Activated B cell treated with CpG ODN at 0.5 μM for 24 hours (primary cell): ENCODE results near the gene PER2. TPM values are rescaled to one million over a fixed set of nuclear protein-coding genes. Genes with fewer than 3 reads are reported as not detected.

Source experiments
- ATAC-seq: fragments of 200-7000 bp; cut with Tn5 transposase; one replicate; pipeline ENCODE4 v1.10.0; 2021; ENCODE audit warnings: low read depth, mild to moderate bottlenecking, moderate library complexity
- CTCF ChIA-PET: fragments of 350-600 bp; sonication (Branson Sonifier 250); formaldehyde crosslinking; loops from one replicate; lab custom pipeline; 2021; ENCODE audit warnings: antibody characterized with exemption; lab: Charles Lee
- POLR2A ChIA-PET: fragments of 350-600 bp; sonication (Branson Sonifier 250); formaldehyde crosslinking; loops from one replicate; lab custom pipeline; 2021; ENCODE audit warnings: antibody characterized with exemption; lab: Charles Lee
- DNase-seq: peaks from one replicate; pipeline ENCODE4 v3.0.0; 2022
- H3K27ac Mint-ChIP-seq: one replicate; pipeline ENCODE4 v1.8.0; 2020; ENCODE audit warnings: mixed read lengths
- H3K27me3 Mint-ChIP-seq: one replicate; pipeline ENCODE4 v1.8.0; 2021; ENCODE audit warnings: mixed read lengths
- H3K36me3 Mint-ChIP-seq: one replicate; pipeline ENCODE4 v1.8.0; 2021; ENCODE audit warnings: low read depth, mixed read lengths
- H3K4me1 Mint-ChIP-seq: one replicate; pipeline ENCODE4 v1.8.0; 2021; ENCODE audit warnings: mixed read lengths
- H3K4me3 Mint-ChIP-seq: one replicate; pipeline ENCODE4 v1.8.0; 2020; ENCODE audit warnings: mild to moderate bottlenecking, mixed read lengths
- H3K9me3 Mint-ChIP-seq: one replicate; pipeline ENCODE4 v1.8.0; 2020; ENCODE audit warnings: mixed read lengths
- intact Hi-C: fragments of 100-400 bp; cut with micrococcal nuclease; formaldehyde crosslinking; loops from one replicate; pipeline ENCODE4 v1.15.1; 2024
- total RNA-seq: library from RNA; stranded (reverse); gene quantifications from 2 replicates; pipeline ENCODE4 v1.2.3, GENCODE V29; 2022
- TF ChIP-seq, protein P1 (sequence below): fragments of 200-600 bp; IDR thresholded peaks from one replicate; pipeline ENCODE4 v1.8.0; 2022; ENCODE audit warnings: antibody characterized with exemption, mild to moderate bottlenecking

The PER2 gene
- total RNA-seq, 1 donor from 2014 or later, result 16.6 TPM

DNA sequence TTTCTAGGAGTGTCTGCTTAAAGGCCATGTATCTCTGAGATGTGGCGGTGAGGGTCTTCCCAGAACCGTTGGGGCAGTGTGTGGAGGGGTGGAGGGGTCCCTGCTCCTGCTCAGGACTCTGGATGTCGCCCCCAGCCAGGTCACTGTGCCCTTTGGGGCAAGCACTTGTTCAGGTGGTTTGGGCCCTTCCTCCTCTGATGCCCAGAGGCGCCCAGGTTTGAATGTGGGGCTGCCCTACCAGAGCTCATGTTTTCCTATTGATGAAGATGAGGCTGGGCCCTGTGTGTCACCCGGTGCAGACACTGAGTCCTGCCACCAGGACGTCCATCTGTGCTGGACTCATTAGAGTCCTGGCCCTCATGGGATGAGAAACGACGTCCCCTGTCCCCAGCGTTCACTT, 14.3 kb upstream of the PER2 start:
- DNase-seq (no peak), ATAC-seq (no peak)
- H3K27ac Mint-ChIP-seq, result no peak overlapping the region
- POLR2A ChIA-PET, result no interaction called here
- H3K9me3 Mint-ChIP-seq, result no peaks in the 10 kb centered on the region
- H3K4me1 Mint-ChIP-seq, result peaks cover 8% of the 10 kb centered on the region
- H3K4me3 Mint-ChIP-seq, result no peak overlapping the region
- intact Hi-C loops, result no loop called here
- no peaks in the 10 kb centered on the region for H3K36me3 Mint-ChIP-seq
- CTCF ChIA-PET, result no interaction called here
- peaks cover 1% of the 10 kb centered on the region for H3K27me3 Mint-ChIP-seq
- TF ChIP-seq, protein P1, sequence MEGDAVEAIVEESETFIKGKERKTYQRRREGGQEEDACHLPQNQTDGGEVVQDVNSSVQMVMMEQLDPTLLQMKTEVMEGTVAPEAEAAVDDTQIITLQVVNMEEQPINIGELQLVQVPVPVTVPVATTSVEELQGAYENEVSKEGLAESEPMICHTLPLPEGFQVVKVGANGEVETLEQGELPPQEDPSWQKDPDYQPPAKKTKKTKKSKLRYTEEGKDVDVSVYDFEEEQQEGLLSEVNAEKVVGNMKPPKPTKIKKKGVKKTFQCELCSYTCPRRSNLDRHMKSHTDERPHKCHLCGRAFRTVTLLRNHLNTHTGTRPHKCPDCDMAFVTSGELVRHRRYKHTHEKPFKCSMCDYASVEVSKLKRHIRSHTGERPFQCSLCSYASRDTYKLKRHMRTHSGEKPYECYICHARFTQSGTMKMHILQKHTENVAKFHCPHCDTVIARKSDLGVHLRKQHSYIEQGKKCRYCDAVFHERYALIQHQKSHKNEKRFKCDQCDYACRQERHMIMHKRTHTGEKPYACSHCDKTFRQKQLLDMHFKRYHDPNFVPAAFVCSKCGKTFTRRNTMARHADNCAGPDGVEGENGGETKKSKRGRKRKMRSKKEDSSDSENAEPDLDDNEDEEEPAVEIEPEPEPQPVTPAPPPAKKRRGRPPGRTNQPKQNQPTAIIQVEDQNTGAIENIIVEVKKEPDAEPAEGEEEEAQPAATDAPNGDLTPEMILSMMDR, result no peak

DNA sequence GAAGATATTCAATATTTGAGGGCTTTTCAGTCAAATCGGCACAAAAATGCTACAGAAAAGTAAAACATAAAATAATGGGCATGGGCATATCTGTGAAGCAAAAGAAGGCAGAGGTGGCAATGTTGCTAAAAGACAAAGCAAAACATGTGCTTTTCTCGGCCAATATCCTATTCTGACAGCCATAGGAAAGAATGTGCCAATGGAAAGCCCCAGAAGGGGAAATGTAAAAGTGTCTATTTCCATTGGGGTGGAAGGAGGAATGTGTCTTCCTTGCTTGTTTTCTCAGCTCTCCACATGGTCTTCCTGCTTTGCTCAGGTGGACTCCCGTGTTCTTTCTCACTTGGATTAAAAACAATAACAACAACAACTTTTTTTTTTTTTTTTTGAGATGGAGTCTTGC, 13.7 kb upstream of the PER2 start:
- H3K27ac Mint-ChIP-seq, result no peak overlapping the region
- H3K36me3 Mint-ChIP-seq, result no peaks in the 10 kb centered on the region
- peaks cover 4% of the 10 kb centered on the region for H3K27me3 Mint-ChIP-seq
- H3K9me3 Mint-ChIP-seq, result no peaks in the 10 kb centered on the region
- ChIA-PET CTCF (no interaction called here), POLR2A (no interaction called here)
- ATAC-seq (no peak), DNase-seq (no peak)
- no peak overlapping the region for H3K4me3 Mint-ChIP-seq
- peaks cover 8% of the 10 kb centered on the region for H3K4me1 Mint-ChIP-seq
- intact Hi-C loops, result no loop called here
- TF ChIP-seq, protein P1, result no peak

DNA sequence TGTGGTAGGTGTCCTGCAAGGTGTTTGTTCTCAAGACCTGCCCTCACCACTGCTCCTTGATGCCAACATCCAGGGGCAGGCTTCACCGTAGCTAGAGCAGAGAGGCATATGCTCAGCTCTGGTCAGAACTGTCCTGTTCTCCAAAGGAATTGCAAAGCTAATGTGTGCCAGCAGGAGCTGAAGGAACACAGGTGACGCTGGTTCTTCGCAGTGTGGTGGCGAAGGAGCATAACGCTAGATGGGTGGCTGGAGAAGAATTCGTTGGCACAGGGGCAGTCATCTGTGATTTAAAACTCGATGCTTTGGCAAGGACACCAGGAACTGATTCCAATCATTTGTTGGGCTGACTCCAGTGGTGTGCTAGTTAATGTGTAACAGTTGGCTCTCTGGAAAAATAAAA, 11.4 kb upstream of the PER2 start:
- intact Hi-C loops, result no loop called here
- H3K27me3 Mint-ChIP-seq, result peaks cover 7% of the 10 kb centered on the region
- H3K4me1 Mint-ChIP-seq, result no peaks in the 10 kb centered on the region
- H3K36me3 Mint-ChIP-seq, result no peaks in the 10 kb centered on the region
- TF ChIP-seq, protein P1, result no peak
- ChIA-PET POLR2A (no interaction called here), CTCF (no interaction called here)
- no peak for ATAC-seq
- H3K9me3 Mint-ChIP-seq, result no peaks in the 10 kb centered on the region
- H3K27ac Mint-ChIP-seq, result no peak overlapping the region
- DNase-seq, result no peak
- H3K4me3 Mint-ChIP-seq, result no peak overlapping the region

DNA sequence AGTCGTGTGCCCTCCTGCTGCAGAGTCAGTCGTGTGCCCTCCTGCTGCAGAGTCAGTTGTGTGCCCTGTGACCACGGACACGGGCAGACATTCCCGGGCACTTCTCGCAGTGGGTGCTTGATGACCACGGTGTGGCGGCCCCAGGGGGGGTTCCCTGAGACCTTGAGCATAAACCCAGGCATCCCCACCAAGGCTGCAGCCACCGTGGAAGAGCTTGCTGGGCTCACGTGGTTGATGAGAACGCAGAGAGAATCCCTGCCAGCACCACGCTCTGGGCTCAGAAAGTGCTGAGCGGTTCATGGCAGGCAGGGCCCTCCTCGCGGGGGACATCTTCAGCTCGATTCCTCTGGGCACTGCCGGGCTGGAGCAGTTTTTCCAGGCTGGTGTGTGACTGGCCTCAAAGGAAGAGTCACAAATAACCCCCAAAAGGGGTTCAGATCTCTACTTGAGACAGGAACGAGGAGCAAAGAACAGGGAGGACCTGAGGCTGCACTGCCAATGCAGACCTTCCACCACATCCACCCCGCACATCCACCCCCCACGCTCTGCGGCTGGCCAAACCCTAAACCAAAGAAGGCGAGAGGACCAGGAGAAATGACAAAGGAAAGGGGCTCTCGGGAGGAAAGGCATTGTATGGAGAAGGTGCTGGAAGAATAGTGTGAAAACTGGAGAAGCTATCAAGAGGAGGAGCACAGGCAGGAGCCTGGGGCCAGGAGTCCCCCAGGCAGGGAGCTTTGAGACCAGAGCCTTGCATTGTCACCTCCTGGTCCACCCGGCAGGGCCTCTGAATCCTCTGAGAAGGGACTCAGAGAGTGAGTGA, 8.4 kb upstream of the PER2 start:
- Mint-ChIP-seq H3K27me3 (peaks cover 7% of the 10 kb centered on the region), H3K9me3 (no peaks in the 10 kb centered on the region), H3K4me3 (no peak overlapping the region), H3K27ac (no peak overlapping the region), H3K36me3 (no peaks in the 10 kb centered on the region), H3K4me1 (no peaks in the 10 kb centered on the region)
- POLR2A ChIA-PET, result no interaction called here
- intact Hi-C loops, result no loop called here
- DNase-seq (no peak), ATAC-seq (no peak)
- TF ChIP-seq, protein P1, result no peak
- CTCF ChIA-PET, result no interaction called here

DNA sequence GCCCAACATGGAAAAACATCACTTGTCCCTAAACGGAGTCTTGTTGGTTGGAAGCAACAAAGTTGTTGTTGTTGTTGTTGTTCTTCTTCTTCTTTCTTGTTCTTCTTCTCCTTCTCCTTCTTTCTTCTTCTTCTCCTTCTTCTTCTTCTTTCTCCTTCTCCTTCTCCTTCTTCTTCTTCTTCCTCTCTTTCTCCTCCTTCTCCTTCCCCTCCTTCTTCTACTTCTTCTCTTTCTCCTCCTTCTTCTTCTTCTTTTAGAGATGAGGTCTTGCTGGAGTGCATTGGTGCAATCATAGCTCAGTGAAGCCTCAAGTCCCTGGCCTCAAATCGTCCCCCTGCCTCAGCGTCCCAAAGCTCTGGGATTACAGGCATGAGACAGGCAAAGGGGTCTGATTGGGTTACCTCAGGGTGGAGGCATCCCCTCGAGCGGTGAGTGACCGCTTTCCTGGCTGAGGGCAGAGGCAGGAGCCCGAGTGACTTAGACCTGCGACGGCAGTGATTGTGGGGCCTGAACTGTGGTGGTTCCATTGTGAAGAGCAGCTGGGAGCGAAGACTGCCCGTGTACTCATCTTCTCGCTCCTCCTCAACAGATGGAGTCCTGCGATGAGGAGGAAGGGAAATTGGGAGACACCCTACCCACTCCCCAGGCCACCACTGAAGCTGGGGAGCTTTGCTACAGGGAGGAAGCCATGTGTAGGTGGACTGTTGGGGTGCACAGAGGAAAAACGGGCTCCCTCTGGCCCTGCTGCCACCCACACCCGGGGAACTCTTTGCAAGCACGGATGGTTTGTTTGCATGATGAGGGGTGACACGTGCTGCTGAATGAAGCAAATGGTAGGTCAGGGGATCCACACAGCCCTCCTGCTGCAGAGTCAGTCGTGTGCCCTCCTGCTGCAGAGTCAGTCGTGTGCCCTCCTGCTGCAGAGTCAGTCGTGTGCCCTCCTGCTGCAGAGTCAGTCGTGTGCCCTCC, 7.0 kb upstream of the PER2 start:
- Mint-ChIP-seq H3K27ac (no peak overlapping the region), H3K36me3 (no peaks in the 10 kb centered on the region), H3K4me3 (no peak overlapping the region), H3K27me3 (peaks cover 6% of the 10 kb centered on the region), H3K9me3 (no peaks in the 10 kb centered on the region), H3K4me1 (peaks cover 2% of the 10 kb centered on the region)
- intact Hi-C loops, result no loop called here
- ChIA-PET POLR2A (no interaction called here), CTCF (no interaction called here)
- TF ChIP-seq, protein P1, result no peak
- no peak for ATAC-seq
- DNase-seq, result no peak
